K562 (cell line): Measurements from ENCODE around the gene SLC26A2. TPM values are rescaled to one million over a fixed set of nuclear protein-coding genes. Genes with fewer than 3 reads are reported as not detected.
A peak's percentile ranks its signal among the peaks of the same experiment; 100 is the strongest.

Source experiments
- ATAC-seq: fragments of 200-7000 bp; cut with Tn5 transposase; 3 replicates; pipeline ENCODE4 v1.9.1; 2020; ENCODE audit warnings: moderate library complexity
- BruUV-seq: library from RNA; stranded (reverse); fragments of 400-500 nt; replicated peaks from 2 replicates; lab custom pipeline; 2021; lab: Mats Ljungman, UMichigan
- CTCF ChIA-PET: fragments of 300-600 bp; formaldehyde crosslinking; extraction: SDS; loops from one replicate; lab custom pipeline; 2021; ENCODE audit warnings: low intra/inter-chr PET ratio; lab: Yijun Ruan, JAX
- POLR2A ChIA-PET: fragments of 300-600, 350-650 bp; sonication (Branson Sonifier 250); formaldehyde crosslinking; extraction: SDS; loops from one replicate; lab custom pipeline; 2021; ENCODE audit warnings: antibody characterized with exemption, inconsistent platforms; lab: Yijun Ruan, JAX
- DNase-seq, 4 experiments: peaks; one replicate each; pipeline versions ENCODE4 v3.0.0 to v3.0.0-alpha.2; 2011 to 2018; ENCODE audit warnings: low spot score in 3 of 4, mixed read lengths in 3 of 4; ENCODE audit errors: extremely low read depth in 1 of 4
- FAIRE-seq: peaks from 2 replicates; lab custom pipeline; 2011; peaks lifted over from hg19 to GRCh38; lab: Jason Lieb, UNC
- H2AFZ ChIP-seq: 2 replicates; pipeline ENCODE4 v1.6.0; 2011; ENCODE audit warnings: low read depth, low read length, control low read depth, inconsistent platforms
- H3K27ac ChIP-seq: fragments of 200-600 bp; 3 replicates; pipeline ENCODE4 v1.8.0; 2011; ENCODE audit warnings: low read depth, mild to moderate bottlenecking, control low read depth, inconsistent platforms, low read length, moderate library complexity, mixed read lengths; ENCODE audit errors: extremely low read depth
- H3K27me3 ChIP-seq, 2 experiments: fragments of 300-600 bp in 1 of 2; 2 replicates in 1 of 2; 3 replicates in 1 of 2; pipeline versions ENCODE4 v1.6.0 to v1.8.0; 2011; ENCODE audit warnings: inconsistent platforms in 2 of 2, low read length in 2 of 2, mild to moderate bottlenecking in 1 of 2, mixed read lengths in 1 of 2, moderate library complexity in 1 of 2; ENCODE audit not compliant: control insufficient read depth in 2 of 2, insufficient read depth in 2 of 2
- H3K36me3 ChIP-seq: fragments of 300-600 bp; 3 replicates; pipeline ENCODE4 v1.8.0; 2011; ENCODE audit warnings: mild to moderate bottlenecking, low read length, inconsistent platforms; ENCODE audit not compliant: control insufficient read depth, insufficient read depth
- H3K4me1 ChIP-seq, 2 experiments: fragments of 200-600 bp in 1 of 2; replicated peaks in 1 of 2; 2 replicates in 1 of 2; 3 replicates in 1 of 2; pipeline versions ENCODE4 v1.5.1 to v1.8.0; 2011; ENCODE audit warnings: inconsistent platforms in 2 of 2, low read length in 2 of 2, mild to moderate bottlenecking in 1 of 2, mixed read lengths in 1 of 2, moderate library complexity in 1 of 2; ENCODE audit not compliant: control insufficient read depth in 2 of 2, insufficient read depth in 2 of 2
- H3K4me2 ChIP-seq: 2 replicates; pipeline ENCODE4 v1.6.1; 2011; ENCODE audit warnings: low read length, control low read depth, inconsistent platforms, mixed read lengths; ENCODE audit not compliant: insufficient read depth
- H3K4me3 ChIP-seq: fragments of 200-600 bp; sonication (generic), shearing (Covaris generic); 2 replicates; pipeline ENCODE4 v1.5.1; 2016; ENCODE audit warnings: control low read depth, inconsistent platforms
- H3K79me2 ChIP-seq: fragments of 200-600 bp; 3 replicates; pipeline ENCODE4 v1.8.0; 2011; ENCODE audit warnings: low read length, inconsistent platforms; ENCODE audit not compliant: control insufficient read depth, insufficient read depth
- H3K9ac ChIP-seq, 2 experiments: 2 replicates each; pipeline versions ENCODE4 v1.6.0 to v1.6.1; 2011; ENCODE audit warnings: low read depth in 2 of 2, low read length in 2 of 2, control low read depth in 1 of 2, inconsistent platforms in 1 of 2, mild to moderate bottlenecking in 1 of 2, mixed read lengths in 1 of 2; ENCODE audit not compliant: insufficient read depth in 1 of 2
- H3K9me1 ChIP-seq: one replicate; pipeline ENCODE4 v1.6.0; 2011; ENCODE audit warnings: inconsistent platforms, mild to moderate bottlenecking, low read length, moderate library complexity; ENCODE audit not compliant: control insufficient read depth, insufficient read depth
- H3K9me3 ChIP-seq: replicated peaks from 2 replicates; pipeline ENCODE4 v1.5.1; 2011; ENCODE audit warnings: low read depth, low read length, inconsistent platforms; ENCODE audit not compliant: control insufficient read depth, insufficient read depth
- H4K20me1 ChIP-seq: replicated peaks from 2 replicates; pipeline ENCODE4 v1.6.1; 2011; ENCODE audit warnings: low read length, inconsistent platforms, mixed read lengths; ENCODE audit not compliant: control insufficient read depth, insufficient read depth
- MEIS2 ChIP-seq: fragments of 450-650 bp; IDR thresholded peaks from 2 replicates; pipeline ENCODE4 v1.6.1; 2014; ENCODE audit warnings: mild to moderate bottlenecking; ENCODE audit not compliant: partially characterized antibody
- ZNF174 ChIP-seq: fragments of 250-450 bp; sonication (Bioruptor Pico); IDR thresholded peaks from 2 replicates; pipeline ENCODE4 v1.4.0; 2020; ENCODE audit warnings: mild to moderate bottlenecking
- WGBS: fragments of 100-300 bp; shearing (Covaris generic); methylation state at CpG from one replicate; pipeline ENCODE4 v1.1.6; 2016; ENCODE audit warnings: low coverage, mixed read lengths; ENCODE audit not compliant: insufficient coverage; ENCODE audit errors: missing lambda C conversion rate; 5-methylcytosine and 5-hydroxymethylcytosine counted together
- in situ Hi-C: fragments of 300-500 bp; cut with MboI; formaldehyde crosslinking; loops from 4 replicates; pipeline ENCODE4 v1.15.0; 2018; ENCODE audit warnings: inconsistent platforms, mixed read lengths
- intact Hi-C: fragments of 100-400 bp; cut with micrococcal nuclease; formaldehyde crosslinking; loops from 2 replicates; pipeline ENCODE4 v1.14.2; 2022
- polyA plus RNA-seq, 8 experiments: library from polyadenylated mRNA; depleted of rRNA in 4 of 8; stranded (reverse) in 5 of 8; unstranded in 3 of 8; fragments of >200 nt; fragmentation: Nextera tagmentation in 2 of 8; fragmentation: Illumina TruSeq in 1 of 8; extraction: Ambion mirVana in 2 of 8; extraction: Trizol in 1 of 8; gene quantifications; 2 replicates each; pipeline versions ENCODE4 v1.2.1 to v1.2.3, GENCODE V29; 2011 to 2014; ENCODE audit warnings: inconsistent platforms in 1 of 8, missing spikeins in 1 of 8
- total RNA-seq, 7 experiments: library from RNA; depleted of rRNA in 6 of 7; stranded (reverse); fragments of >200 nt in 6 of 7; fragmentation: Illumina TruSeq in 2 of 7; extraction: Trizol in 2 of 7; gene quantifications; 2 replicates each; pipeline versions ENCODE4 v1.2.1 to v1.2.3, GENCODE V29; 2011 to 2021; ENCODE audit warnings: low replicate concordance in 1 of 7
- TF ChIP-seq, protein P1 (sequence below), 2 experiments: IDR thresholded peaks in 1 of 2; conservative IDR thresholded peaks in 1 of 2; 2 replicates each; pipeline ENCODE4 v1.6.1; 2016; ENCODE audit warnings: low read depth in 2 of 2, mild to moderate bottlenecking in 1 of 2, missing compliant biosample characterization in 1 of 2, missing genetic modification characterization in 1 of 2, moderate library complexity in 1 of 2

SLC26A2 gene
- total and polyA plus RNA-seq, 9 of the 15 experiments (the other 6 are each of a cell fraction or from before 2014, with no cell fraction given) = 1.1 to 6.3 (median 3.6) TPM

- H3K9me1 ChIP-seq = no peaks in the 10 kb centered on the region
- BruUV-seq = no TSS peak
- no peaks in the 10 kb centered on the region for H3K9me3 ChIP-seq
- no peaks in the 10 kb centered on the region for H3K27me3 ChIP-seq
- no peak overlapping the region for H3K27ac ChIP-seq
- peaks cover 4% of the 10 kb centered on the region in 2 experiments; a peak in 3 of 5 replicates for H3K4me1 ChIP-seq
- no peak overlapping the region for H2AFZ ChIP-seq
- intact Hi-C loops = no loop called here
- in situ Hi-C loops = loop anchor here (5.0 kb wide), 1 partner anchor 358 kb away; no protein-coding TSS in a partner anchor
- ChIA-PET CTCF (no interaction called here), POLR2A (interaction anchor here (0.6 to 0.8 kb wide), 3 partner anchors 10 to 14 kb away, joined by 3 to 4 read pairs (median 3); no protein-coding TSS in a partner anchor)
- 78% methylated on average over 14 of the region's 14 CpGs for WGBS
- no peak overlapping the region for H3K9ac ChIP-seq
- TF ChIP-seq, protein P1, sequence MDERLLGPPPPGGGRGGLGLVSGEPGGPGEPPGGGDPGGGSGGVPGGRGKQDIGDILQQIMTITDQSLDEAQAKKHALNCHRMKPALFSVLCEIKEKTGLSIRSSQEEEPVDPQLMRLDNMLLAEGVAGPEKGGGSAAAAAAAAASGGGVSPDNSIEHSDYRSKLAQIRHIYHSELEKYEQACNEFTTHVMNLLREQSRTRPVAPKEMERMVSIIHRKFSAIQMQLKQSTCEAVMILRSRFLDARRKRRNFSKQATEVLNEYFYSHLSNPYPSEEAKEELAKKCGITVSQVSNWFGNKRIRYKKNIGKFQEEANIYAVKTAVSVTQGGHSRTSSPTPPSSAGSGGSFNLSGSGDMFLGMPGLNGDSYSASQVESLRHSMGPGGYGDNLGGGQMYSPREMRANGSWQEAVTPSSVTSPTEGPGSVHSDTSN (CRISPR knock-in tag; IDR thresholded peaks at IDR 0.05; ENCODE audit: low read depth) = no peak
- TF ChIP-seq, protein P1 (tag; conservative IDR thresholded peaks at IDR 0.05; ENCODE audit: low read depth) = peak; percentile 43; the same call in 1 of the 2 replicates
- TF ChIP-seq MEIS2 (peak; percentile 45), ZNF174 (CRISPR knock-in tag) (no peak)
- H3K79me2 ChIP-seq = peaks cover 21% of the 10 kb centered on the region
- FAIRE-seq (no peak), ATAC-seq (no peak), DNase-seq (no peak)
- no peak overlapping the region for H3K4me3 ChIP-seq
- H3K36me3 ChIP-seq = peaks cover 7% of the 10 kb centered on the region; the same call in 2 of the 3 replicates
- no peaks in the 10 kb centered on the region for H4K20me1 ChIP-seq
- no peak overlapping the region for H3K4me2 ChIP-seq
Measured at GRCh38 chr5:149995385-149996204, 35.0 kb downstream of the SLC26A2 start.
